Stimulated activated memory B cell treated with anti-CD40 and anti-IgM and Interleukin-4, amounts not matched to agents 10 μg/mL and 1 μg/mL and 100 μg/mL, for 72 hours (primary cell): ENCODE measurements around the gene STX16.
A peak's percentile ranks its signal among the peaks of the same experiment; 100 is the strongest.

Experiments
- ATAC-seq: fragments of 150-1000 bp; cut with Tn5 transposase; 2 replicates; pipeline ENCODE4 v1.10.0; 2021
- H3K27ac Mint-ChIP-seq: one replicate; pipeline ENCODE4 v1.8.0; 2022; ENCODE audit warnings: mild to moderate bottlenecking, mixed read lengths
- H3K27me3 Mint-ChIP-seq: one replicate; pipeline ENCODE4 v1.8.0; 2022; ENCODE audit warnings: mixed read lengths
- H3K36me3 Mint-ChIP-seq: one replicate; pipeline ENCODE4 v1.8.0; 2022; ENCODE audit warnings: mixed read lengths
- H3K4me1 Mint-ChIP-seq: one replicate; pipeline ENCODE4 v1.8.0; 2022; ENCODE audit warnings: mixed read lengths
- H3K4me3 Mint-ChIP-seq: one replicate; pipeline ENCODE4 v1.8.0; 2022; ENCODE audit warnings: mild to moderate bottlenecking, moderate library complexity, mixed read lengths
- H3K9me3 Mint-ChIP-seq: one replicate; pipeline ENCODE4 v1.8.0; 2022; ENCODE audit warnings: mixed read lengths

STX16 gene

GRCh38 chr20:58709703-58710039, 58.6 kb downstream of the STX16 start:
- no peak for ATAC-seq
- peaks cover 23% of the 10 kb centered on the region for H3K36me3 Mint-ChIP-seq
- no peak overlapping the region for H3K4me3 Mint-ChIP-seq
- no peaks in the 10 kb centered on the region for H3K4me1 Mint-ChIP-seq
- H3K27ac Mint-ChIP-seq = no peak overlapping the region
- H3K27me3 Mint-ChIP-seq = no peaks in the 10 kb centered on the region
- no peaks in the 10 kb centered on the region for H3K9me3 Mint-ChIP-seq

DNA sequence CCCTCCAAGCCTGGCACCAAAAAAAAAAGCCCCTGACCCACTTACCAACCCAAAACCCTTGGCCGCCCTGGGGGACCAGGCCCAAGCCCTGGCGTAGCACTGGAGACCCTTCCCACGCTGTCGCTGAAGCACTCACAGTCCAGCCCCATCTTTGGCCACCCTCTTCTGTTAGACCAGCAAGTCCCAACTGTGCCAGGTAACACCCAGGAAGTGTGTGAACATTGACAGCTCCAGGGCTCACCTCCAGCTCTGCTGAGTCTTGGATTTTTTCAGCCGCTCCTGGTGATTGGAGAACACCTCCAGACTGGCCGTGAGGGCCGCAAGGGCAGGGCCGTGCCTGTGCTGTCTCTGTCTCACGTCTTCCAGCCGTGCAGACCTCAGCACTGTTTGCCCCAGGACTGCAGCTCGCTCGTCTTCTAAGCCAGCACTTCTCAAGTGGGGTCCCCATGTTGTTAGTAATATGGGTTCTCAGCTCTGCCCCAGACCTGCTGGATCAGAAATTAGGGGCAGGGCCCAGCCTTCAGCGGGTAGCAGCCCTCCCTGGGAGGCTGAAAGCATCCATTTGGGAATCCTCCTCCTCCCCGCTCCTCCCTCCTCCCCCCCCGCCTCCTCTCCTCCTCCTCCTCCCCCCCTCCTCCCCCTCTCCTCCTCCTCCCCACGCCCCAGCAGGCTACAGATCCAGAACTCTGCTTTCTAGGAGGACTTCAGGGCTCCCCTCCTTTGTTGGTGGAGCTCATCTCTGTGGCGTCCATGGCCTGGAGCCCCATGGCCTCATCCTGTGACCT, 59.6 kb downstream of the STX16 start:
- Mint-ChIP-seq H3K4me3 (no peak overlapping the region), H3K27me3 (no peaks in the 10 kb centered on the region), H3K9me3 (no peaks in the 10 kb centered on the region), H3K36me3 (peaks cover 30% of the 10 kb centered on the region), H3K27ac (no peak overlapping the region), H3K4me1 (no peaks in the 10 kb centered on the region)
- no peak for ATAC-seq

DNA sequence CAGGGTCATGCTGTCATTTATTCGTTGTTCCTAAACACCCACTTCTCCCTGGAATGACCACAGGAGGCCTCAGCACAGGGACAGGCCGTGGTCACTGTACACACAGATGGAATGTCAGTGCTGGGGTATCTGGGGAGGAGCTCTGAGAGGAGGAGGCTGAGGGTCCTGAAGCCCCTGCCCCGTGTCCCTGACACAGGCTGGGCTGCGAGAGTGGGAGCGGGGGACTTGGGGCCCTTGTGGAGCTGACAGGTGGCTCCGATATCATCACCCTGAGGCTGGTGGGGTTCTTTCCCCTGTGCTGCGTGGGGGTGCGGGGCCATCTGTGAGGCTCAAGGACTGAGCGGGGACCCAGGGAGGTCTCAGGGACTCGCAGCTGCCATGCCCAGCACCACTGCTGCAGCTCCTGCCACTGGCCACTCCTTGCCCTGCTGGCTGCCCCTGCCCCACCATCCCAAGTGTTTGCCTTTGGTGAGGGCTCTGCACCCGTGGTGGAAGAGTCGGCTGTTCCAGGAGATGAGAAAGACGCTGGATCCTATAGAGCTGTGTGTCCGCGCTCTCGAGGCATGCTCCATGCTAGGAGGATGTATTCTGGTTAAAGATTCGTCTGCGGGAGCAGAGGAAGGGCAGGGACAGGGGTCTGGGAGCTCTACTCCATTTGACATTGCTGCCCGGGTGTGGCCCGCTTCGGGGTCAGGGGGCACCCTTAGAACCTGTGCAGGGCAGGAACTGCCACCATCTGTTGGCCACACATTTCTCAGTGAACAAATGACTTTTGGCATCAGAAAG, 60.4 kb downstream of the STX16 start:
- no peak overlapping the region for H3K27ac Mint-ChIP-seq
- ATAC-seq = no peak
- H3K4me3 Mint-ChIP-seq = no peak overlapping the region
- peaks cover 30% of the 10 kb centered on the region for H3K36me3 Mint-ChIP-seq
- no peaks in the 10 kb centered on the region for H3K27me3 Mint-ChIP-seq
- H3K9me3 Mint-ChIP-seq = no peaks in the 10 kb centered on the region
- H3K4me1 Mint-ChIP-seq = no peaks in the 10 kb centered on the region

DNA sequence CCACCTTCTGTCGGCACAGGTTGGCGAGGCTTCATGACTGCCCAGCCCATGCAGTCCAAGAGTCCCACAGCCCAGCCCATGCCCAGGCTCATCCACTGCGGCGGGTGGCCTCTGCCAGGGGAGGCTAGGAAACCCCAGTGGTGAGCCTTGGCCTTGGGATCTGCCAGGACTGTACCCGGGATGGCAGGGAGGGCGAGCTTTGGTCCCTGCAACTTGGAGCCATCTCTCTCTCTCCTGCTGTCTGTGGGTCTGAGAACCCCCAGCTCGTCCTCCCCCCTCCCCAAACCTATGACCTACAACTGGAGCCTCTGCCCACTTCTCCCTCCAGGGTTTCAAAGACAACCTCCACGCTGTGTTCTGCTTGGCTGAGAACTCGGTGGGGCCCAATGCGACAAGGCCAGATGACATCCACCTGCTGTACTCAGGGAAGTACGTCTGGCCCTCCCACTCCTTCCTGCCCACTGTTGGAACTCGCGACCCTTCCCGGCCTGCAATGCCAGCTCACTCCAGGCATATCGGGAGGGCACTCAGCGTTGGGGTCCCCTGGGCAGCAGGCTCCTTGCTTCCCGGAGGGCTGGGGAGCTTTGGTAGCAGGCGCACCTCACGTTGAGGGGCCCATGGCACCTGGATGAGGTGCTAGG, 61.2 kb downstream of the STX16 start:
- no peaks in the 10 kb centered on the region for H3K27me3 Mint-ChIP-seq
- ATAC-seq = no peak
- H3K4me1 Mint-ChIP-seq = peaks cover 3% of the 10 kb centered on the region
- H3K4me3 Mint-ChIP-seq = no peak overlapping the region
- peaks cover 30% of the 10 kb centered on the region for H3K36me3 Mint-ChIP-seq
- no peak overlapping the region for H3K27ac Mint-ChIP-seq
- no peaks in the 10 kb centered on the region for H3K9me3 Mint-ChIP-seq

DNA sequence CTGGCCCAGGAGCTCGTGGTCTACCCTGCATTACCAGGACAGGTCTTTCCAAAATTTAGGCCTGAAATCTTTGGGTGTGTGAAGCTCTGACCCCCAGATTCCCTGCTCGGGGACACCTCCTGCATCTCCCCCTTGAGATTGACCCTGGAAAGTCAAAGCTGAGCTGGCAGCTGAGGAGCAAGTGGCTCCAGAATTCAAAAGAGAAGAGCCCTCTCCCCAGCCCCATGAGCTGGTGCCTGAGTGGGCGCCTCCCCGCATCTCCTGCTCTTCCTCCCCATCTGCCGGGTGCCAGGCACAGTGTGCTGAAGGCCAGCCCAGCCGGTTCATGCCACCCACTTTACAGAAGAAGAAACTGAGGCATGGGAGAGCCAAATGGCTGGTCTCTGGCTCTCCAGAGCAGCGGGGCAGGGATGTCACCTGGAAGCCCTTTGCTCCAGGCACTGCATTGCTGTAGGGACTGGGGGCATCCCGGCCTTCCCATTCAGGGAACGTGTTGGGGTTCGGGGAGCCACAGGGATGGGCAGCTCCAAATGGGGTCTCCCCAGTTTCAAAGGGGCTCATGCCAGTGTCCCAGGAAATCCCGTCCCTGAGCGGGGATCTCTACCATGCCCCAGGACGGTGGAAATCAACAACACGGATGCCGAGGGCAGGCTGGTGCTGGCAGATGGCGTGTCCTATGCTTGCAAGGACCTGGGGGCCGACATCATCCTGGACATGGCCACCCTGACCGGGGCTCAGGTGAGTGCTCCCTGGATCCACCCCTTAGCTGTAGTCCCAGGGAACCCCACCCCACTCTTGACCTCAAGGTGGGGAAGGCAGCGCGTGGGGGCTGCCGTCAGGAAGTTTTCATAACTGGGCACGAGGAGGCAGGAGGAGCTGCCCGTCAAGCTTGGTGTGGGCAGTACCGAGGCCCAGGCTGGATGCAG, 62.0 kb downstream of the STX16 start:
- H3K4me3 Mint-ChIP-seq = no peak overlapping the region
- peaks cover 4% of the 10 kb centered on the region for H3K4me1 Mint-ChIP-seq
- H3K27me3 Mint-ChIP-seq = no peaks in the 10 kb centered on the region
- no peaks in the 10 kb centered on the region for H3K9me3 Mint-ChIP-seq
- peaks cover 30% of the 10 kb centered on the region for H3K36me3 Mint-ChIP-seq
- no peak overlapping the region for H3K27ac Mint-ChIP-seq
- no peak for ATAC-seq

GRCh38 chr20:58713801-58714339, 62.8 kb downstream of the STX16 start:
- peaks cover 4% of the 10 kb centered on the region for H3K4me1 Mint-ChIP-seq
- no peaks in the 10 kb centered on the region for H3K9me3 Mint-ChIP-seq
- peaks cover 27% of the 10 kb centered on the region for H3K36me3 Mint-ChIP-seq
- H3K27ac Mint-ChIP-seq = no peak overlapping the region
- no peak overlapping the region for H3K4me3 Mint-ChIP-seq
- no peaks in the 10 kb centered on the region for H3K27me3 Mint-ChIP-seq
- no peak for ATAC-seq

DNA sequence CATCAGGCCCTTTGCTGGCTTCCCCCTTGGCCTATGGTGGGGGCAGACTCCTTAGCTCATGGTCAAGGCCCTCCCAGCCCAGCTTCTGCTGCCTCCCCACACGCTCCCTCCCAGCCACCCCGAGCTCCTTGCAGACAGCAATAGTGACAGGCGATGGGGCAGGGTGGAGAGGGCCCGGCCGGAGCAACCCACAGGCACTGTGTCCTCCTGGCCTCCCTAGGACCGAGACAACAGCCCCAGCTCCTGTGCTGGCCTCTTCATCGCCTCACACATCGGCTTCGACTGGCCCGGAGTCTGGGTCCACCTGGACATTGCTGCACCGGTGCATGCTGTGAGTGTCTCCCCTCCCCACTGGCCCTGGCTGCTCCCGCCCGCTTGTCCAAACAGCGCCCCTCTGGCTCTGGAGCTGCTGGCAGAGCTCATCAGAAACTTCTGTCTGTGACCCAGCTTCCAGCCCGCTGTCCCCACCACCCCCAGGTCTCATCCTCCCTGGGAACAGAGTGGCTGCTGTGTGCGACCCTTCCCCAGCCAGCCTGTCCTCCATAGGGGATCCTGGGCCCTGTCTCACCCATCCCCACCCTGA, 63.3 kb downstream of the STX16 start:
- no peak overlapping the region for H3K4me3 Mint-ChIP-seq
- ATAC-seq = no peak
- no peaks in the 10 kb centered on the region for H3K27me3 Mint-ChIP-seq
- no peaks in the 10 kb centered on the region for H3K9me3 Mint-ChIP-seq
- H3K4me1 Mint-ChIP-seq = peaks cover 4% of the 10 kb centered on the region
- no peak overlapping the region for H3K27ac Mint-ChIP-seq
- peaks cover 21% of the 10 kb centered on the region for H3K36me3 Mint-ChIP-seq

GRCh38 chr20:58714923-58715351, 63.9 kb downstream of the STX16 start:
- Mint-ChIP-seq H3K36me3 (peaks cover 16% of the 10 kb centered on the region), H3K27ac (no peak overlapping the region), H3K27me3 (no peaks in the 10 kb centered on the region), H3K9me3 (no peaks in the 10 kb centered on the region), H3K4me3 (no peak overlapping the region), H3K4me1 (peaks cover 4% of the 10 kb centered on the region)
- ATAC-seq = no peak

- no peak overlapping the region for H3K27ac Mint-ChIP-seq
- peaks cover 16% of the 10 kb centered on the region for H3K36me3 Mint-ChIP-seq
Measured at GRCh38 chr20:58715391-58715800, 64.3 kb downstream of the STX16 start.

GRCh38 chr20:58715801-58716475, 64.9 kb downstream of the STX16 start:
- ATAC-seq = peak; percentile 5
- Mint-ChIP-seq H3K9me3 (no peaks in the 10 kb centered on the region), H3K4me1 (peaks cover 4% of the 10 kb centered on the region), H3K4me3 (no peak overlapping the region), H3K27me3 (peaks cover 7% of the 10 kb centered on the region), H3K36me3 (peaks cover 16% of the 10 kb centered on the region), H3K27ac (no peak overlapping the region)

More at GRCh38 chr20:58715391-58715800, 64.3 kb downstream of the STX16 start:
- H3K27me3 Mint-ChIP-seq = peaks cover 2% of the 10 kb centered on the region
- H3K4me1 Mint-ChIP-seq = peaks cover 4% of the 10 kb centered on the region
- no peak overlapping the region for H3K4me3 Mint-ChIP-seq
- no peaks in the 10 kb centered on the region for H3K9me3 Mint-ChIP-seq
- ATAC-seq = no peak

DNA sequence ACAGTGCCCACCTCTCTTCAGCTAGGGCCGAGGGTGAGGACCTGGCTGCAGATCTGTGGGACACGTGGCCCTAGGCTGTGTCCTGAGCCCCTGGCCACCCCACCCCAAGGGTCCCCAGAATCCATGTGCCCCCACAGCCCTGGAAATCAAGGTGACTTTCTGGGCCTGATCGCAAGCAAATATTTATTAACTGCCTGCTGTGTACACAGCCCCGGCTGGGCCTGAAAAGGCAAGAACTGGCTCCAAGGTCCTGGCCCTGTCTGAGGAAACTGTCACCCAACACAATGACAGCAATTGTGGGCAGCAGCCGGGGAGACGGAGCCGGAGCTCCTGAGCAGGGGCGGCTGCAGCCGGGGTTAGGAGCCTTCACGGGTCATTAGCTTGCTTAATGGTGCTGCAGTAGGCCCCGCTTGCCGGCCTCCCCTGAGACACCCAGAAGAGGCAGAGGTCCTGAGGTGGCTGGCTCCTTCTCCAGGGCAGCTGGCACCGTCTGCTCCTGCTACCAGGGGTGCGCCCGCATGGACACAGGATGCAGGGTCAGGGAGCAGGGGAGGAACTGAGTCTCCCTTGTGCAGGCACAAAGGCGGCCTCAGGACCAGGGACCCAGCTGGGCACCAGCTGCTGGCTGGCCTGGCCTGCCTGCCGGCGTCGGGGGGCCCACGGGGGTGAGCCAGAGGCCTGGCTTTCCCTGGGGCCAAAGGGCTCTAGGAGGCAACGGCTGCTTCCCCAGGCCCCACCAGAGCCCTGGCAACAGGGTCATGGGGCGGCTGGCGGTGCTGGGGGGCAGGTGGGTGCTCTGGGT, 65.6 kb downstream of the STX16 start:
- H3K36me3 Mint-ChIP-seq = peaks cover 16% of the 10 kb centered on the region
- H3K27me3 Mint-ChIP-seq = peaks cover 15% of the 10 kb centered on the region
- no peak overlapping the region for H3K4me3 Mint-ChIP-seq
- no peaks in the 10 kb centered on the region for H3K9me3 Mint-ChIP-seq
- no peak for ATAC-seq
- H3K27ac Mint-ChIP-seq = no peak overlapping the region
- peaks cover 4% of the 10 kb centered on the region for H3K4me1 Mint-ChIP-seq

DNA sequence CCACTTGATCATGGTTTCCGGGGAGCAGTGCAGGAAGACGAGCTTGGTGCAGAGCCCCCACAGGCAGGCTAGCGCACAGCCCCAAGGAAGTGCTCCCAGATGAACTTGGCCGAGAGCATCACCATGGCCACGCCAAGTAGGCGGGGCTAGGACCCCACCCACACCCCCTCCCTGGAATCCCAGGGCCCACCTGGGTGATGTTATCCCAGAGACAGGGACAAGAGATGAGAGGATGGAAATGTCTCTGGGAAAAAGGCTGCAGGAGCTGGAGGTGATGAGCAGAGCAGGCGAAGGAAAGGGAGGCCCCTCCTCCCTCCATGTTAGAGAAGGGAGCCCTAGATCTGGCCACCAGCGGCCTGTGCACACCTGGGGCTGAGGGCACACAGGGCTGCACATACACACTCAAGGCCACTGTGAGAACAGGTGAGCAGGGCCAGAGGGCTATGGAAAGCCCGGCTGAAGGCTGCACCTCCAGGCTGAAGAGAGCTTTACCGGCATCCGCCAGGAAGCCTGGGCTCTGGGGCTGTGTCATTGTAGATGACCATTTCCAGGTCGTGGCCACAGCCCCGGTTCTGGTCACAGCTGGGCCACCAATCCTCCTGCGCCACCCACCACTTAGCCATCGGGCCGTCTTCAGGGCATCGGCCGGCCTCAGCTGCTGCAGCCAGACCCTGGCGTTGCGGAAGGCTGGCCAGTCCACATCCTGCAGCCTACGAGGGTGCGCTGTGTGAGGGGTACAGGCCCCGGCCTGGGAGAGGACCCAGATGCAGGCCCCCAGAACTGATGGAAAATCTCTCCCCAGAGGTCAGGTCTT, 66.4 kb downstream of the STX16 start:
- H3K27ac Mint-ChIP-seq = no peak overlapping the region
- H3K9me3 Mint-ChIP-seq = no peaks in the 10 kb centered on the region
- H3K27me3 Mint-ChIP-seq = peaks cover 23% of the 10 kb centered on the region
- no peak for ATAC-seq
- H3K4me1 Mint-ChIP-seq = peaks cover 4% of the 10 kb centered on the region
- peaks cover 16% of the 10 kb centered on the region for H3K36me3 Mint-ChIP-seq
- H3K4me3 Mint-ChIP-seq = no peak overlapping the region
